Bronchial epithelial cell (primary cell): ENCODE results near the gene SEMA5B. TPM values are rescaled to one million over a fixed set of nuclear protein-coding genes. Genes with fewer than 3 reads are reported as not detected.

Source experiments
- DNase-seq: peaks from one replicate; pipeline ENCODE4 v3.0.0-alpha.2; 2010; ENCODE audit warnings: low read depth
- FAIRE-seq: peaks from 2 replicates; lab custom pipeline; 2011; peaks lifted over from hg19 to GRCh38; lab: Jason Lieb, UNC
- H3K27me3 ChIP-seq: 2 replicates; pipeline ENCODE4 v1.5.1; 2011; ENCODE audit warnings: low read length; ENCODE audit not compliant: control insufficient read depth, insufficient read depth
- H3K36me3 ChIP-seq: 2 replicates; pipeline ENCODE4 v1.5.1; 2011; ENCODE audit warnings: low read length; ENCODE audit not compliant: control insufficient read depth, insufficient read depth
- H3K4me3 ChIP-seq: 2 replicates; pipeline ENCODE4 v1.5.1; 2011; ENCODE audit warnings: mild to moderate bottlenecking, low read depth, low read length, control low read depth
- CTCF ChIP-seq: IDR thresholded peaks from 2 replicates; pipeline ENCODE4 v1.5.1; 2011; ENCODE audit warnings: mild to moderate bottlenecking, moderate library complexity, low read length, control low read depth, inconsistent platforms; ENCODE audit not compliant: insufficient read depth, severe bottlenecking
- total RNA-seq: library from RNA; depleted of rRNA; stranded (reverse); fragments of >200 nt; gene quantifications from 2 replicates; pipeline ENCODE4 v1.2.1, GENCODE V29; 2014

The SEMA5B gene
- total RNA-seq, 1 donor from 2014 or later = under 0.01 TPM

GRCh38 chr3:123054931-123055330 lies 27.4 kb upstream of the SEMA5B start:
- Histone ChIP-seq H3K4me3 (no peak overlapping the region), H3K36me3 (no peaks in the 10 kb centered on the region), H3K27me3 (no peaks in the 10 kb centered on the region)
- DNase-seq (no peak), FAIRE-seq (no peak)
- no peak for TF ChIP-seq CTCF

- no peaks in the 10 kb centered on the region for H3K36me3 ChIP-seq
- no peak overlapping the region for H3K4me3 ChIP-seq
- no peak for TF ChIP-seq CTCF
- FAIRE-seq (no peak), DNase-seq (no peak)
- no peaks in the 10 kb centered on the region for H3K27me3 ChIP-seq
Measured at GRCh38 chr3:123054109-123054778, 26.7 kb upstream of the SEMA5B start.

- no peaks in the 10 kb centered on the region for H3K36me3 ChIP-seq
- FAIRE-seq = no peak
- no peaks in the 10 kb centered on the region for H3K27me3 ChIP-seq
- no peak for DNase-seq
- H3K4me3 ChIP-seq = no peak overlapping the region
- TF ChIP-seq CTCF = no peak
Measured at GRCh38 chr3:123053107-123053506, 25.5 kb upstream of the SEMA5B start.

- Histone ChIP-seq H3K27me3 (no peaks in the 10 kb centered on the region), H3K36me3 (no peaks in the 10 kb centered on the region), H3K4me3 (no peak overlapping the region)
- FAIRE-seq (no peak), DNase-seq (no peak)
- TF ChIP-seq CTCF = no peak
Measured at GRCh38 chr3:123050666-123051065, 23.1 kb upstream of the SEMA5B start.

- FAIRE-seq (no peak), DNase-seq (no peak)
- Histone ChIP-seq H3K4me3 (no peak overlapping the region), H3K36me3 (no peaks in the 10 kb centered on the region), H3K27me3 (no peaks in the 10 kb centered on the region)
- TF ChIP-seq CTCF = no peak
Measured at GRCh38 chr3:123048480-123049237, 21.1 kb upstream of the SEMA5B start.

- H3K36me3 ChIP-seq = no peaks in the 10 kb centered on the region
- no peak overlapping the region for H3K4me3 ChIP-seq
- no peak for TF ChIP-seq CTCF
- FAIRE-seq = no peak
- no peaks in the 10 kb centered on the region for H3K27me3 ChIP-seq
- no peak for DNase-seq
Measured at GRCh38 chr3:123047062-123047319, 19.4 kb upstream of the SEMA5B start.
